HepG2 (cell line): ENCODE results near the gene EFCAB13. TPM values are rescaled to one million over a fixed set of nuclear protein-coding genes. Genes with fewer than 3 reads are reported as not detected.

Experiments used
- ATAC-seq: fragments of 200-7000 bp; cut with Tn5 transposase; 3 replicates; pipeline ENCODE4 v1.9.1; 2020; ENCODE audit warnings: mild to moderate bottlenecking, moderate library complexity
- BruUV-seq: library from RNA; stranded (reverse); fragments of 400-500 nt; replicated peaks from 2 replicates; lab custom pipeline; 2021; lab: Mats Ljungman, UMichigan
- CTCF ChIA-PET: fragments of 300-600 bp; formaldehyde crosslinking; extraction: SDS; loops from one replicate; lab custom pipeline; 2021; ENCODE audit warnings: low total read pairs, inconsistent platforms, low intra/inter-chr PET ratio; lab: Yijun Ruan, JAX
- POLR2A ChIA-PET: fragments of 350-600 bp; sonication (Branson Sonifier 250); formaldehyde crosslinking; loops from one replicate; lab custom pipeline; 2020; ENCODE audit warnings: antibody characterized with exemption, inconsistent platforms; lab: Yijun Ruan, JAX
- DNase-seq: peaks from one replicate; pipeline ENCODE4 v3.0.0-alpha.2; 2015; ENCODE audit warnings: low spot score
- FAIRE-seq: peaks from 3 replicates; lab custom pipeline; 2011; peaks lifted over from hg19 to GRCh38; lab: Jason Lieb, UNC
- H2AFZ ChIP-seq: one replicate; pipeline ENCODE4 v1.6.1; 2011; ENCODE audit warnings: low read length, inconsistent platforms
- H3K27ac ChIP-seq: fragments of 300-600 bp; 3 replicates; pipeline ENCODE4 v1.8.0; 2011; ENCODE audit warnings: mixed run types, mild to moderate bottlenecking, mixed read lengths, low read length, inconsistent platforms; ENCODE audit not compliant: insufficient read depth; ENCODE audit errors: extremely low read length
- H3K27me3 ChIP-seq, 2 experiments: fragments of 200-600 bp in 1 of 2; 2 replicates in 1 of 2; 3 replicates in 1 of 2; pipeline versions ENCODE4 v1.6.0 to v1.8.0; 2011; ENCODE audit warnings: low read length in 2 of 2, mild to moderate bottlenecking in 2 of 2, moderate library complexity in 2 of 2, inconsistent platforms in 1 of 2; ENCODE audit not compliant: insufficient read depth in 2 of 2, control insufficient read depth in 1 of 2
- H3K36me3 ChIP-seq, 2 experiments: fragments of 200-600 bp in 1 of 2; replicated peaks in 1 of 2; 2 replicates in 1 of 2; 3 replicates in 1 of 2; pipeline versions ENCODE4 v1.5.1 to v1.8.0; 2011; ENCODE audit warnings: low read length in 2 of 2, inconsistent platforms in 1 of 2; ENCODE audit not compliant: insufficient read depth in 2 of 2, control insufficient read depth in 1 of 2
- H3K4me1 ChIP-seq: 2 replicates; pipeline ENCODE4 v1.5.1; 2012; ENCODE audit warnings: low read length, inconsistent platforms; ENCODE audit not compliant: insufficient read depth
- H3K4me2 ChIP-seq: 2 replicates; pipeline ENCODE4 v1.6.0; 2011; ENCODE audit warnings: low read depth, low read length, inconsistent platforms
- H3K4me3 ChIP-seq, 3 experiments: fragments of 200-600 bp in 1 of 3; sonication (generic), shearing (Covaris generic) in 1 of 3; replicated peaks in 1 of 3; 2 replicates each; pipeline ENCODE4 v1.5.1; 2011 to 2016; ENCODE audit warnings: low read length in 3 of 3, inconsistent platforms in 2 of 3, low read depth in 2 of 3, mild to moderate bottlenecking in 2 of 3, control low read depth in 1 of 3, mixed read lengths in 1 of 3; ENCODE audit not compliant: insufficient read depth in 1 of 3
- H3K79me2 ChIP-seq: one replicate; pipeline ENCODE4 v1.6.1; 2011; ENCODE audit warnings: low read length, inconsistent platforms; ENCODE audit not compliant: insufficient read depth
- H3K9ac ChIP-seq: 2 replicates; pipeline ENCODE4 v1.6.0; 2011; ENCODE audit warnings: mild to moderate bottlenecking, low read depth, low read length, inconsistent platforms; ENCODE audit not compliant: insufficient read depth
- H3K9me3 ChIP-seq: 2 replicates; pipeline ENCODE4 v1.5.1; 2012; ENCODE audit warnings: mild to moderate bottlenecking, low read length
- H4K20me1 ChIP-seq: 2 replicates; pipeline ENCODE4 v1.6.0; 2011; ENCODE audit warnings: inconsistent platforms, mild to moderate bottlenecking, low read length, moderate library complexity; ENCODE audit not compliant: insufficient read depth
- CREM ChIP-seq, 2 experiments: sonication (generic) in 1 of 2; formaldehyde crosslinking in 1 of 2; IDR thresholded peaks; 2 replicates each; pipeline versions ENCODE4 v1.4.0 to v1.6.1; 2016 to 2020; ENCODE audit warnings: antibody characterized with exemption in 1 of 2, mild to moderate bottlenecking in 1 of 2, missing genetic modification reagents in 1 of 2
- ELF3 ChIP-seq: IDR thresholded peaks from 2 replicates; pipeline ENCODE4 v1.6.1; 2016; ENCODE audit warnings: missing genetic modification reagents, missing compliant biosample characterization
- GATAD2A ChIP-seq: IDR thresholded peaks from 2 replicates; pipeline ENCODE4 v1.6.1; 2016
- NCOA1 ChIP-seq: sonication (generic); formaldehyde crosslinking; IDR thresholded peaks from 2 replicates; pipeline ENCODE4 v1.9.0; 2021; ENCODE audit warnings: missing genetic modification reagents
- RFXAP ChIP-seq: sonication (generic); formaldehyde crosslinking; IDR thresholded peaks from 2 replicates; pipeline ENCODE4 v1.4.0; 2020; ENCODE audit warnings: missing genetic modification reagents, borderline replicate concordance
- ZNF660 ChIP-seq: sonication (generic); formaldehyde crosslinking; IDR thresholded peaks from 2 replicates; pipeline ENCODE4 v1.5.1; 2020; ENCODE audit warnings: mild to moderate bottlenecking, low read depth, missing genetic modification reagents, borderline replicate concordance
- ZNF766 ChIP-seq: sonication (generic); formaldehyde crosslinking; IDR thresholded peaks from 2 replicates; pipeline ENCODE4 v1.5.0; 2020; ENCODE audit warnings: missing genetic modification reagents, borderline replicate concordance
- WGBS: methylation state at CpG from one replicate; pipeline ENCODE4 v1.1.6; 2017; ENCODE audit warnings: low lambda C conversion rate; 5-methylcytosine and 5-hydroxymethylcytosine counted together
- in situ Hi-C: cut with HindIII; loops from 2 replicates; pipeline ENCODE4 v1.10.0; 2017; ENCODE audit warnings: low pct_unique_long_range_greater_than_20kb; ENCODE audit not compliant: extremely low pct_ligation_motif_present
- intact Hi-C: fragments of 100-400 bp; cut with micrococcal nuclease; formaldehyde crosslinking; loops from one replicate; pipeline ENCODE4 v1.10.0; 2022; ENCODE audit not compliant: unreplicated experiment
- polyA plus RNA-seq, 8 experiments: library from polyadenylated mRNA; depleted of rRNA in 3 of 8; stranded (reverse) in 7 of 8; unstranded in 1 of 8; fragments of >200 nt; fragmentation: Illumina TruSeq in 4 of 8; extraction: Trizol in 4 of 8; gene quantifications; 2 replicates each; pipeline versions ENCODE4 v1.2.1 to v1.2.3, GENCODE V29; 2011 to 2016; ENCODE audit warnings: low read depth in 4 of 8, missing spikeins in 1 of 8, mixed read lengths in 1 of 8; ENCODE audit not compliant: insufficient read depth in 1 of 8
- total RNA-seq, 5 experiments: library from RNA; depleted of rRNA; stranded (reverse); fragments of >200 nt; fragmentation: Illumina TruSeq; extraction: Trizol; gene quantifications; 2 replicates each; pipeline ENCODE4 v1.2.3, GENCODE V29; 2016; ENCODE audit warnings: low read depth in 1 of 5
- TF ChIP-seq, protein P1 (sequence below): sonication (generic); formaldehyde crosslinking; IDR thresholded peaks from 2 replicates; pipeline ENCODE4 v1.5.1; 2020; ENCODE audit warnings: mild to moderate bottlenecking, missing genetic modification reagents, moderate library complexity
- TF ChIP-seq, protein P2 (sequence below): sonication (generic); formaldehyde crosslinking; IDR thresholded peaks from 2 replicates; pipeline ENCODE4 v1.4.0; 2020; ENCODE audit warnings: mild to moderate bottlenecking, missing genetic modification reagents, borderline replicate concordance
- TF ChIP-seq, protein P3 (sequence below): sonication (generic); formaldehyde crosslinking; IDR thresholded peaks from 2 replicates; pipeline ENCODE4 v1.5.0; 2020; ENCODE audit warnings: mild to moderate bottlenecking, missing genetic modification reagents, borderline replicate concordance
- TF ChIP-seq, protein P4 (sequence below): fragments of 450-650 bp; IDR thresholded peaks from 2 replicates; pipeline ENCODE4 v1.6.1; 2016

EFCAB13 gene
- total and polyA plus RNA-seq, 2 of the 13 experiments (the other 11 are each of a cell fraction or from before 2014, with no cell fraction given) = 0.22 to 0.71 TPM

DNA sequence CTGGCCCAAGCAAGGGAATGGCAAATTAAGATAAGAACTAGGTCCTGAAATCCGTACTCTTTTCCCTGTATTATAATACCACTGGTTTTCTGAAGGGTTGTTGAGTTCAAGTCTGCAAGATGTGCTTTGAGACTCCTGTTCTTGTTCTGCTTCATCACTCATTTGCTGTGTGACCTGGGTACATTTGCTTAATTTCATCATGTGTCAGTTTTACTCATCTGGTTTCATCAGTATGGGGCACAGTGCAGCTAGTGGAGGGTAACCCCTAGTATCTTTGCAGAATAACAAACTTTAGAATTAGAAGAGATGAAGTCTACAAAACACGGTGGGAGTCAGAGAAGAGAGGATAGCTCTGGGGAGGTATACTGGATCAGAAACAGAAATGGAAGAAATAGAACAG, 21.9 kb upstream of the EFCAB13 start (continued):
- TF ChIP-seq, protein P1, sequence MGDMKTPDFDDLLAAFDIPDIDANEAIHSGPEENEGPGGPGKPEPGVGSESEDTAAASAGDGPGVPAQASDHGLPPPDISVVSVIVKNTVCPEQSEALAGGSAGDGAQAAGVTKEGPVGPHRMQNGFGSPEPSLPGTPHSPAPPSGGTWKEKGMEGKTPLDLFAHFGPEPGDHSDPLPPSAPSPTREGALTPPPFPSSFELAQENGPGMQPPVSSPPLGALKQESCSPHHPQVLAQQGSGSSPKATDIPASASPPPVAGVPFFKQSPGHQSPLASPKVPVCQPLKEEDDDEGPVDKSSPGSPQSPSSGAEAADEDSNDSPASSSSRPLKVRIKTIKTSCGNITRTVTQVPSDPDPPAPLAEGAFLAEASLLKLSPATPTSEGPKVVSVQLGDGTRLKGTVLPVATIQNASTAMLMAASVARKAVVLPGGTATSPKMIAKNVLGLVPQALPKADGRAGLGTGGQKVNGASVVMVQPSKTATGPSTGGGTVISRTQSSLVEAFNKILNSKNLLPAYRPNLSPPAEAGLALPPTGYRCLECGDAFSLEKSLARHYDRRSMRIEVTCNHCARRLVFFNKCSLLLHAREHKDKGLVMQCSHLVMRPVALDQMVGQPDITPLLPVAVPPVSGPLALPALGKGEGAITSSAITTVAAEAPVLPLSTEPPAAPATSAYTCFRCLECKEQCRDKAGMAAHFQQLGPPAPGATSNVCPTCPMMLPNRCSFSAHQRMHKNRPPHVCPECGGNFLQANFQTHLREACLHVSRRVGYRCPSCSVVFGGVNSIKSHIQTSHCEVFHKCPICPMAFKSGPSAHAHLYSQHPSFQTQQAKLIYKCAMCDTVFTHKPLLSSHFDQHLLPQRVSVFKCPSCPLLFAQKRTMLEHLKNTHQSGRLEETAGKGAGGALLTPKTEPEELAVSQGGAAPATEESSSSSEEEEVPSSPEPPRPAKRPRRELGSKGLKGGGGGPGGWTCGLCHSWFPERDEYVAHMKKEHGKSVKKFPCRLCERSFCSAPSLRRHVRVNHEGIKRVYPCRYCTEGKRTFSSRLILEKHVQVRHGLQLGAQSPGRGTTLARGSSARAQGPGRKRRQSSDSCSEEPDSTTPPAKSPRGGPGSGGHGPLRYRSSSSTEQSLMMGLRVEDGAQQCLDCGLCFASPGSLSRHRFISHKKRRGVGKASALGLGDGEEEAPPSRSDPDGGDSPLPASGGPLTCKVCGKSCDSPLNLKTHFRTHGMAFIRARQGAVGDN = no peak
- no peak for TF ChIP-seq ZNF660 (CRISPR knock-in tag)

DNA sequence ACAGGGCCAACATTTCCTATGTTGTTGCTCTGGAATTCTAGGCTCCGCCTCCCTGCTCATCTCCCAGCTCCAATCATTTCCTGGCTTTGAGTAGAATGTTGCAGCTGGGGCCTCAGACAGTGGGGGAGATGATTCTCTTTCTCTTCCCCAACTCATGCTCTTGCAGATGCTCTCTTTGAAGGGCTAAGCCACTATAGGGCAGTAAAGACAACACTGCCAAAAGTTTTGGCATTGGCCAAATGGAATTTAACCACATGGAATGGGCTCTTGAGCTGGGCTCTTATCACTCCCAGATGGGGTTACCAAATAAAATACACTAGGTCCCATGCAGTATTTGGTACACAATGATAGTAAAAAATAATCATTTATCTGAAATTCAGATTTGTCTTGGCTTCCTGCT, 19.6 kb upstream of the EFCAB13 start:
- ATAC-seq = no peak
- H2AFZ ChIP-seq = no peak overlapping the region
- no TSS peak for BruUV-seq
- no peak for DNase-seq
- CTCF ChIA-PET = no interaction called here
- H3K4me2 ChIP-seq = no peak overlapping the region
- H3K4me3 ChIP-seq = no peak overlapping the region
- peaks cover 13% of the 10 kb centered on the region for H3K4me1 ChIP-seq
- no peaks in the 10 kb centered on the region for H3K9me3 ChIP-seq
- no peaks in the 10 kb centered on the region for H3K79me2 ChIP-seq
- WGBS = 80% methylated on average over 1 of the region's 1 CpG
- H3K27ac ChIP-seq = no peak overlapping the region
- H3K36me3 ChIP-seq = no peaks in the 10 kb centered on the region
- intact Hi-C loops (no loop called here), in situ Hi-C loops (no loop called here)
- POLR2A ChIA-PET = no interaction called here
- no peaks in the 10 kb centered on the region for H4K20me1 ChIP-seq
- no peak overlapping the region for H3K9ac ChIP-seq
- FAIRE-seq = no peak
- no peaks in the 10 kb centered on the region; a peak in 1 of 5 replicates for H3K27me3 ChIP-seq
- TF ChIP-seq, protein P2, sequence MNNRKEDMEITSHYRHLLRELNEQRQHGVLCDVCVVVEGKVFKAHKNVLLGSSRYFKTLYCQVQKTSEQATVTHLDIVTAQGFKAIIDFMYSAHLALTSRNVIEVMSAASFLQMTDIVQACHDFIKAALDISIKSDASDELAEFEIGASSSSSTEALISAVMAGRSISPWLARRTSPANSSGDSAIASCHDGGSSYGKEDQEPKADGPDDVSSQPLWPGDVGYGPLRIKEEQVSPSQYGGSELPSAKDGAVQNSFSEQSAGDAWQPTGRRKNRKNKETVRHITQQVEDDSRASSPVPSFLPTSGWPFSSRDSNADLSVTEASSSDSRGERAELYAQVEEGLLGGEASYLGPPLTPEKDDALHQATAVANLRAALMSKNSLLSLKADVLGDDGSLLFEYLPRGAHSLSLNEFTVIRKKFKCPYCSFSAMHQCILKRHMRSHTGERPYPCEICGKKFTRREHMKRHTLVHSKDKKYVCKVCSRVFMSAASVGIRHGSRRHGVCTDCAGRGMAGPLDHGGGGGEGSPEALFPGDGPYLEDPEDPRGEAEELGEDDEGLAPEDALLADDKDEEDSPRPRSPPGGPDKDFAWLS (CRISPR knock-in tag) = no peak
- TF ChIP-seq, protein P3, sequence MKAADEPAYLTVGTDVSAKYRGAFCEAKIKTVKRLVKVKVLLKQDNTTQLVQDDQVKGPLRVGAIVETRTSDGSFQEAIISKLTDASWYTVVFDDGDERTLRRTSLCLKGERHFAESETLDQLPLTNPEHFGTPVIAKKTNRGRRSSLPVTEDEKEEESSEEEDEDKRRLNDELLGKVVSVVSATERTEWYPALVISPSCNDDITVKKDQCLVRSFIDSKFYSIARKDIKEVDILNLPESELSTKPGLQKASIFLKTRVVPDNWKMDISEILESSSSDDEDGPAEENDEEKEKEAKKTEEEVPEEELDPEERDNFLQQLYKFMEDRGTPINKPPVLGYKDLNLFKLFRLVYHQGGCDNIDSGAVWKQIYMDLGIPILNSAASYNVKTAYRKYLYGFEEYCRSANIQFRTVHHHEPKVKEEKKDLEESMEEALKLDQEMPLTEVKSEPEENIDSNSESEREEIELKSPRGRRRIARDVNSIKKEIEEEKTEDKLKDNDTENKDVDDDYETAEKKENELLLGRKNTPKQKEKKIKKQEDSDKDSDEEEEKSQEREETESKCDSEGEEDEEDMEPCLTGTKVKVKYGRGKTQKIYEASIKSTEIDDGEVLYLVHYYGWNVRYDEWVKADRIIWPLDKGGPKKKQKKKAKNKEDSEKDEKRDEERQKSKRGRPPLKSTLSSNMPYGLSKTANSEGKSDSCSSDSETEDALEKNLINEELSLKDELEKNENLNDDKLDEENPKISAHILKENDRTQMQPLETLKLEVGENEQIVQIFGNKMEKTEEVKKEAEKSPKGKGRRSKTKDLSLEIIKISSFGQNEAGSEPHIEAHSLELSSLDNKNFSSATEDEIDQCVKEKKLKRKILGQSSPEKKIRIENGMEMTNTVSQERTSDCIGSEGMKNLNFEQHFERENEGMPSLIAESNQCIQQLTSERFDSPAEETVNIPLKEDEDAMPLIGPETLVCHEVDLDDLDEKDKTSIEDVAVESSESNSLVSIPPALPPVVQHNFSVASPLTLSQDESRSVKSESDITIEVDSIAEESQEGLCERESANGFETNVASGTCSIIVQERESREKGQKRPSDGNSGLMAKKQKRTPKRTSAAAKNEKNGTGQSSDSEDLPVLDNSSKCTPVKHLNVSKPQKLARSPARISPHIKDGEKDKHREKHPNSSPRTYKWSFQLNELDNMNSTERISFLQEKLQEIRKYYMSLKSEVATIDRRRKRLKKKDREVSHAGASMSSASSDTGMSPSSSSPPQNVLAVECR (CRISPR knock-in tag) = no peak
- no peak for TF ChIP-seq ZNF766
- TF ChIP-seq CREM (IDR thresholded peaks at IDR 0.05) = no peak
- no peak for TF ChIP-seq CREM (CRISPR knock-in tag; IDR thresholded peaks at IDR 0.05)
- no peak for TF ChIP-seq ELF3 (CRISPR knock-in tag)
- TF ChIP-seq, protein P4, sequence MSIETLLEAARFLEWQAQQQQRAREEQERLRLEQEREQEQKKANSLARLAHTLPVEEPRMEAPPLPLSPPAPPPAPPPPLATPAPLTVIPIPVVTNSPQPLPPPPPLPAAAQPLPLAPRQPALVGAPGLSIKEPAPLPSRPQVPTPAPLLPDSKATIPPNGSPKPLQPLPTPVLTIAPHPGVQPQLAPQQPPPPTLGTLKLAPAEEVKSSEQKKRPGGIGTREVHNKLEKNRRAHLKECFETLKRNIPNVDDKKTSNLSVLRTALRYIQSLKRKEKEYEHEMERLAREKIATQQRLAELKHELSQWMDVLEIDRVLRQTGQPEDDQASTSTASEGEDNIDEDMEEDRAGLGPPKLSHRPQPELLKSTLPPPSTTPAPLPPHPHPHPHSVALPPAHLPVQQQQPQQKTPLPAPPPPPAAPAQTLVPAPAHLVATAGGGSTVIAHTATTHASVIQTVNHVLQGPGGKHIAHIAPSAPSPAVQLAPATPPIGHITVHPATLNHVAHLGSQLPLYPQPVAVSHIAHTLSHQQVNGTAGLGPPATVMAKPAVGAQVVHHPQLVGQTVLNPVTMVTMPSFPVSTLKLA = no peak
- TF ChIP-seq NCOA1 (CRISPR knock-in tag) = no peak
- TF ChIP-seq GATAD2A = no peak
- no peak for TF ChIP-seq RFXAP (CRISPR knock-in tag)
